GM12864 (cell line): ENCODE results near the gene NUTF2.

ENCODE experiments used
- DNase-seq: peaks from one replicate; pipeline ENCODE4 v3.0.0-alpha.2; 2011; ENCODE audit warnings: low read depth
- H3K4me3 ChIP-seq: 2 replicates; pipeline ENCODE4 v1.5.1; 2011; ENCODE audit warnings: mild to moderate bottlenecking, low read depth, low read length, control low read depth
- CTCF ChIP-seq: IDR thresholded peaks from 2 replicates; pipeline ENCODE4 v1.5.1; 2011; ENCODE audit warnings: low read depth, mild to moderate bottlenecking, moderate library complexity, low read length, control low read depth, inconsistent platforms; ENCODE audit errors: missing control alignments

Gene NUTF2

GRCh38 chr16:67919622-67920221, 73.0 kb downstream of the NUTF2 start:
- no peak overlapping the region for H3K4me3 ChIP-seq
- peak; percentile 27 for TF ChIP-seq CTCF
- DNase-seq = no peak
